Measurements from ENCODE around the gene EFCAB6. TPM values are rescaled to one million over a fixed set of nuclear protein-coding genes. Genes with fewer than 3 reads are reported as not detected.

The EFCAB6 gene
- total and polyA plus RNA-seq, 2 donors (not counting 3 experiments of a cell fraction or from before 2014, with no cell fraction given), result 0.07 to 0.31 TPM

DNA sequence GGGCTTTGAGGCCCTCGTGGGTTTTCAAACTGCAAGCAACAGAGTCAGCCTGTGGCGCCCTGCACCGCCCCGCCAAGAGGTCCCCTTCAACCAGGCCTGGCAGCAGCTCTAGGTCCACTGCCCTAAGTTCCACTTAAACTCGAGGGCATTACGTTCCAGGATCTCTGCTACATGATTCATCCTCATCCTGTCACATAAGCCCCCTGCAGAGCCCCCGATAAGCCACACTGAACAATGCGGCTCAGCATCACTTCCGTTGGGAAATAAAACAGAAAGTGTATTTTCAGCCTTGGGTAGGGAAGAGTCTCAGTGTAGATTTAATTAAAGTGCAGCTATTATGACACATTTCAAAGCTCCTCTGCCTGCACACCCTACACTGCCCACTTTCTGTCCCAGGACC, 25.6 kb upstream of the EFCAB6 start:
- no peak overlapping the region for H3K4me2 ChIP-seq (ENCODE audit: insufficient read depth, low read length)
- H3K79me2 ChIP-seq (ENCODE audit: control insufficient read depth, insufficient read depth, low read length), result no peaks in the 10 kb centered on the region
- no peak for DNase-seq (ENCODE audit: low read depth, low spot score)
- BruUV-seq (replicated peaks), result no TSS peak
- no peak overlapping the region for H3K27ac ChIP-seq (ENCODE audit: insufficient read depth, low read depth, low read length)
- H3K4me1 ChIP-seq (ENCODE audit: control insufficient read depth, extremely low read depth, insufficient read depth, low read length), result no peaks in the 10 kb centered on the region
- ChIA-PET POLR2A (no interaction called here), CTCF (no interaction called here)
- no peak overlapping the region for H2AFZ ChIP-seq (ENCODE audit: low read depth, low read length)
- dilution Hi-C loops (cut with MboI; ENCODE audit: extremely low pct_ligation_motif_present, low sequenced_read_pairs), result no loop called here
- no peaks in the 10 kb centered on the region for H3K27me3 ChIP-seq (ENCODE audit: control insufficient read depth in 2 of 2, insufficient read depth in 2 of 2, low read length in 2 of 2)
- H4K20me1 ChIP-seq (replicated peaks; ENCODE audit: control insufficient read depth, extremely low read depth, insufficient read depth, low read length), result no peaks in the 10 kb centered on the region
- no peak for FAIRE-seq
- no peak overlapping the region for H3K4me3 ChIP-seq (replicated peaks in 1 of 3; ENCODE audit: insufficient read depth in 1 of 3, low read depth in 1 of 3, low read length in 3 of 3)
- no peaks in the 10 kb centered on the region for H3K36me3 ChIP-seq (ENCODE audit: control insufficient read depth in 2 of 2, extremely low read depth in 1 of 2, insufficient read depth in 2 of 2, low read length in 2 of 2)
- intact Hi-C loops (cut with micrococcal nuclease), result no loop called here
- no peak overlapping the region for H3K9ac ChIP-seq (replicated peaks; ENCODE audit: extremely low read depth, insufficient read depth, low read length)
- TF ChIP-seq CTCF (IDR thresholded peaks at IDR 0.05; ENCODE audit: extremely low read depth in 1 of 2, insufficient read depth in 1 of 2, low read depth in 1 of 2, low read length in 2 of 2), result no peak
- TF ChIP-seq POLR2A (IDR thresholded peaks at IDR 0.05; ENCODE audit: low read depth, low read length), result no peak
- no peaks in the 10 kb centered on the region for H3K9me1 ChIP-seq (replicated peaks; ENCODE audit: control insufficient read depth, extremely low read depth, insufficient read depth, low read length)
- no peaks in the 10 kb centered on the region for H3K9me3 ChIP-seq (replicated peaks; ENCODE audit: control insufficient read depth, insufficient read depth, low read length)

GRCh38 chr22:43835736-43836135, 23.6 kb upstream of the EFCAB6 start:
- Histone ChIP-seq H3K4me1 (ENCODE audit: control insufficient read depth, extremely low read depth, insufficient read depth, low read length) (no peaks in the 10 kb centered on the region), H3K4me2 (ENCODE audit: insufficient read depth, low read length) (no peak overlapping the region), H4K20me1 (replicated peaks; ENCODE audit: control insufficient read depth, extremely low read depth, insufficient read depth, low read length) (no peaks in the 10 kb centered on the region), H3K36me3 (ENCODE audit: control insufficient read depth in 2 of 2, extremely low read depth in 1 of 2, insufficient read depth in 2 of 2, low read length in 2 of 2) (no peaks in the 10 kb centered on the region), H3K9me1 (replicated peaks; ENCODE audit: control insufficient read depth, extremely low read depth, insufficient read depth, low read length) (no peaks in the 10 kb centered on the region), H3K4me3 (replicated peaks in 1 of 3; ENCODE audit: insufficient read depth in 1 of 3, low read depth in 1 of 3, low read length in 3 of 3) (no peak overlapping the region), H3K9me3 (replicated peaks; ENCODE audit: control insufficient read depth, insufficient read depth, low read length) (no peaks in the 10 kb centered on the region), H3K79me2 (ENCODE audit: control insufficient read depth, insufficient read depth, low read length) (no peaks in the 10 kb centered on the region), H3K27me3 (ENCODE audit: control insufficient read depth in 2 of 2, insufficient read depth in 2 of 2, low read length in 2 of 2) (no peaks in the 10 kb centered on the region), H3K27ac (ENCODE audit: insufficient read depth, low read depth, low read length) (no peak overlapping the region), H3K9ac (replicated peaks; ENCODE audit: extremely low read depth, insufficient read depth, low read length) (no peak overlapping the region), H2AFZ (ENCODE audit: low read depth, low read length) (no peak overlapping the region)
- intact Hi-C loops (cut with micrococcal nuclease), result no loop called here
- POLR2A ChIA-PET, result no interaction called here
- no peak for TF ChIP-seq GATA2 (IDR thresholded peaks at IDR 0.05; ENCODE audit: insufficient read depth, insufficient read length, low read depth, low read length)
- no peak for TF ChIP-seq CTCF (IDR thresholded peaks at IDR 0.05; ENCODE audit: extremely low read depth in 1 of 2, insufficient read depth in 1 of 2, low read depth in 1 of 2, low read length in 2 of 2)
- TF ChIP-seq POLR2A (IDR thresholded peaks at IDR 0.05; ENCODE audit: low read depth, low read length), result no peak
- no peak for TF ChIP-seq POLR2AphosphoS5 (IDR thresholded peaks at IDR 0.05; ENCODE audit: insufficient read depth, low read depth, low read length)
- no peak for TF ChIP-seq JUN (IDR thresholded peaks at IDR 0.05; ENCODE audit: borderline replicate concordance, insufficient read depth, insufficient read length, low read depth)
- TF ChIP-seq EZH2 (IDR thresholded peaks at IDR 0.05; ENCODE audit: borderline replicate concordance, low read depth, low read length, severe bottlenecking), result no peak
- TF ChIP-seq, protein P1, sequence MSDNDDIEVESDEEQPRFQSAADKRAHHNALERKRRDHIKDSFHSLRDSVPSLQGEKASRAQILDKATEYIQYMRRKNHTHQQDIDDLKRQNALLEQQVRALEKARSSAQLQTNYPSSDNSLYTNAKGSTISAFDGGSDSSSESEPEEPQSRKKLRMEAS (IDR thresholded peaks at IDR 0.05; ENCODE audit: insufficient read depth, insufficient read length), result no peak
- no peak for TF ChIP-seq MYC (IDR thresholded peaks at IDR 0.05; ENCODE audit: low read depth, low read length)
- TF ChIP-seq FOS (IDR thresholded peaks at IDR 0.05; ENCODE audit: borderline replicate concordance, insufficient read depth, low read length), result no peak
- dilution Hi-C loops (cut with MboI; ENCODE audit: extremely low pct_ligation_motif_present, low sequenced_read_pairs), result no loop called here
- DNase-seq (ENCODE audit: low read depth, low spot score), result no peak
- no peak for FAIRE-seq
- no TSS peak for BruUV-seq (replicated peaks)
- CTCF ChIA-PET, result interaction anchor here (1.3 kb wide), 1 partner anchor 49 kb away, joined by 3 read pairs; no protein-coding TSS in a partner anchor

Data from endothelial cell of umbilical vein (primary cell).